GM23338 (cell line): ENCODE measurements around the gene CCDC137. TPM values are rescaled to one million over a fixed set of nuclear protein-coding genes. Genes with fewer than 3 reads are reported as not detected.

Source experiments
- ATAC-seq: fragments of 200-7000 bp; cut with Tn5 transposase; 3 replicates; pipeline ENCODE4 v1.9.1; 2020
- DNase-seq: peaks from one replicate; pipeline ENCODE4 v3.0.0-alpha.2; 2015; ENCODE audit warnings: low spot score
- H2AFZ ChIP-seq: fragments of 200-600 bp; sonication (generic); 2 replicates; pipeline ENCODE4 v1.8.0; 2016; ENCODE audit warnings: antibody characterized with exemption, mild to moderate bottlenecking, moderate library complexity
- H3F3A ChIP-seq: fragments of 200-600 bp; sonication (generic); replicated peaks from 2 replicates; pipeline ENCODE4 v1.8.0; 2017; ENCODE audit warnings: antibody characterized with exemption, mixed run types, low read depth
- H3K27ac ChIP-seq: fragments of 200-600 bp; sonication (generic); 2 replicates; pipeline ENCODE4 v1.6.1; 2016; ENCODE audit warnings: low read depth
- H3K27me3 ChIP-seq: fragments of 200-600 bp; sonication (generic); 2 replicates; pipeline ENCODE4 v1.8.0; 2016; ENCODE audit warnings: mild to moderate bottlenecking, mixed run types, moderate library complexity; ENCODE audit not compliant: insufficient read depth
- H3K36me3 ChIP-seq: fragments of 200-600 bp; sonication (generic); 2 replicates; pipeline ENCODE4 v1.8.0; 2016; ENCODE audit warnings: mild to moderate bottlenecking; ENCODE audit not compliant: insufficient read depth
- H3K4me1 ChIP-seq: fragments of 200-600 bp; sonication (generic); 2 replicates; pipeline ENCODE4 v1.8.0; 2016; ENCODE audit warnings: mild to moderate bottlenecking, moderate library complexity; ENCODE audit not compliant: insufficient read depth
- H3K4me2 ChIP-seq: fragments of 200-600 bp; sonication (generic); 2 replicates; pipeline ENCODE4 v1.7.1; 2017; ENCODE audit warnings: mixed run types
- H3K4me3 ChIP-seq: fragments of 200-600 bp; sonication (generic); 2 replicates; pipeline ENCODE4 v1.6.1; 2016; ENCODE audit warnings: mixed run types
- H3K79me2 ChIP-seq: fragments of 200-600 bp; sonication (generic); replicated peaks from 2 replicates; pipeline ENCODE4 v1.8.0; 2017; ENCODE audit warnings: mild to moderate bottlenecking; ENCODE audit not compliant: insufficient read depth
- H3K9me2 ChIP-seq: fragments of 200-600 bp; sonication (generic); 2 replicates; pipeline ENCODE4 v1.8.0; 2017; ENCODE audit not compliant: insufficient read depth
- H4K20me1 ChIP-seq: fragments of 200-600 bp; sonication (generic); replicated peaks from 2 replicates; pipeline ENCODE4 v1.8.0; 2017; ENCODE audit warnings: mild to moderate bottlenecking; ENCODE audit not compliant: insufficient read depth
- H3K27ac Mint-ChIP-seq: 2 replicates; pipeline ENCODE4 v1.8.0; 2020; ENCODE audit warnings: inconsistent platforms, mild to moderate bottlenecking, moderate library complexity, mixed read lengths
- H3K27me3 Mint-ChIP-seq: 3 replicates; pipeline ENCODE4 v1.8.0; 2022; ENCODE audit warnings: low read depth, mild to moderate bottlenecking, moderate library complexity, mixed read lengths, inconsistent platforms; ENCODE audit not compliant: insufficient read depth, poor library complexity
- H3K36me3 Mint-ChIP-seq: 3 replicates; pipeline ENCODE4 v1.8.0; 2021; ENCODE audit warnings: low read depth, mild to moderate bottlenecking, inconsistent platforms, moderate library complexity, mixed read lengths
- H3K4me1 Mint-ChIP-seq: 3 replicates; pipeline ENCODE4 v1.8.0; 2020; ENCODE audit warnings: mild to moderate bottlenecking, inconsistent platforms, mixed read lengths
- H3K4me3 Mint-ChIP-seq: 3 replicates; pipeline ENCODE4 v1.8.0; 2021; ENCODE audit warnings: moderate library complexity, mild to moderate bottlenecking, inconsistent platforms, mixed read lengths
- H3K9me3 Mint-ChIP-seq: 3 replicates; pipeline ENCODE4 v1.8.0; 2020; ENCODE audit warnings: moderate library complexity, mild to moderate bottlenecking, inconsistent platforms, mixed read lengths
- EZH2 ChIP-seq: fragments of 200-600 bp; sonication (generic); IDR thresholded peaks from one replicate; pipeline ENCODE4 v1.8.0; 2017; ENCODE audit warnings: antibody characterized with exemption, mild to moderate bottlenecking, low read depth; ENCODE audit not compliant: unreplicated experiment
- EZH2phosphoT487 ChIP-seq: fragments of 200-600 bp; sonication (generic); IDR thresholded peaks from one replicate; pipeline ENCODE4 v1.8.1; 2018; ENCODE audit warnings: antibody characterized with exemption; ENCODE audit not compliant: unreplicated experiment
- JUNB ChIP-seq: IDR thresholded peaks from one replicate; pipeline ENCODE4 v1.6.1; 2016; ENCODE audit warnings: antibody characterized with exemption; ENCODE audit not compliant: unreplicated experiment
- NANOG ChIP-seq: IDR thresholded peaks from 2 replicates; pipeline ENCODE4 v1.6.1; 2016; ENCODE audit warnings: antibody characterized with exemption, borderline replicate concordance
- POLR2AphosphoS5 ChIP-seq: IDR thresholded peaks from 2 replicates; pipeline ENCODE4 v1.6.1; 2016; ENCODE audit warnings: antibody characterized with exemption, low read depth
- STAT1 ChIP-seq: IDR thresholded peaks from one replicate; pipeline ENCODE4 v1.6.1; 2016; ENCODE audit warnings: antibody characterized with exemption; ENCODE audit not compliant: unreplicated experiment
- ZNF114 ChIP-seq: fragments of 250-450 bp; sonication (Bioruptor Pico); IDR thresholded peaks from 2 replicates; pipeline ENCODE4 v1.5.0; 2020; ENCODE audit warnings: mild to moderate bottlenecking, moderate library complexity
- ZNF331 ChIP-seq: fragments of 250-450 bp; sonication (Bioruptor Pico); IDR thresholded peaks from 2 replicates; pipeline ENCODE4 v1.5.0; 2020; ENCODE audit warnings: low read depth, mild to moderate bottlenecking, moderate library complexity
- polyA plus RNA-seq: library from polyadenylated mRNA; unstranded; fragments of >200 nt; fragmentation: Nextera tagmentation; extraction: Ambion mirVana; gene quantifications from 2 replicates; pipeline ENCODE4 v1.2.1, GENCODE V29; 2016
- total RNA-seq: library from RNA; depleted of rRNA; stranded (reverse); fragments of >200 nt; shearing (Covaris generic); gene quantifications from 2 replicates; pipeline ENCODE4 v1.2.3, GENCODE V29; 2014
- TF ChIP-seq, protein P1 (sequence below), 2 experiments: fragments of 200-600 bp in 1 of 2; sonication (generic) in 1 of 2; conservative IDR thresholded peaks; 2 replicates each; pipeline versions ENCODE4 v1.5.1 to v1.6.1; 2016 to 2017; ENCODE audit warnings: antibody characterized with exemption in 2 of 2, low read depth in 2 of 2, mild to moderate bottlenecking in 2 of 2, moderate library complexity in 1 of 2
- TF ChIP-seq, protein P2 (sequence below): fragments of 250-450 bp; sonication (Bioruptor Pico); IDR thresholded peaks from 2 replicates; pipeline ENCODE4 v1.5.0; 2020; ENCODE audit warnings: mild to moderate bottlenecking, moderate library complexity
- TF ChIP-seq, protein P3 (sequence below): IDR thresholded peaks from 2 replicates; pipeline ENCODE4 v1.6.1; 2016; ENCODE audit warnings: antibody characterized with exemption

Gene CCDC137
- total and polyA plus RNA-seq, 2 experiments from 2014 or later, result 26.1 to 73.4 TPM

DNA sequence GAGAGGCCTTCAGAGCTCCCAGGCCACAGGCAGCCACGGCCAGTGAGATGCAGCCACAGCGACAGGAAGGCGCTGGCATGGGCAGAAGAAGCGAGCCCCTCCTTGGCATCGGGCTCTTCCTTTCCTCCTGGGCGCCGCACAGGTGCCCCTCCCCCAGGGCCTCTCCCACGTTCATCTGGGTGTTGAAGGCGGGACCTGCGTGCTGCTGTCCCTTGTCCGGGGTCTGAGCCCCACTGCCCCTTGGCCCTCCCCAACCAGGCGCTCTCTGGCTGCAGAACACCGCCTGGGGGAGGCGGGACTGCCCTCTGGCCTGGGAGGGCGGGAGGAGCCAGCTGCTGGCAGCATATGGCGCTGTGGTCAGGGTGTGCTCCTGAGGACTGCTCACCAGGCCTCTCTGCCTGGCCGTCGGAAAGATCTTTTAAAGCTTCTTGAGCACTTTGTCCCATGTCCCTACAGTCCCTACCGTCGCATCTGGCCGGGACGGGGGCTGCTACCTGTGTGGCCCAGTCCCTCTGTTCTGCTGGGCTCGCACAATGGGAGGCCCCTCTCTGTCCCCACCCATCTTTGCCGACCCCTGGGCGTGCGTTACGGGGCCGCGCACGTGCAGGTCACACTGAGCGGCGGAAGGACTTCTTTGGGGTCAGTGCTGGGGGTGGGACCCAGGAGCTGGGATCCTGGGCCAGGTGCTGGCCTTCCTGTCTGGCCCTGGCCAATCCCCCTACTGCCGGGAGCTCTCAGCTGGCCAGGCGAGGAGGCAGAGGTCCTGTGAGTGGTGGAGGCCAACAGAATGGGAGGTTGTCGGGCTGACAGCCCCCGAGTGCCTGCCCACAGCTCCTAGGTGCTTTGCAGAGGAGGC lies 47.2 kb downstream of the CCDC137 start:
- Histone ChIP-seq H3K27ac (no peak overlapping the region), H3F3A (peaks cover 15% of the 10 kb centered on the region), H4K20me1 (no peaks in the 10 kb centered on the region), H2AFZ (no peak overlapping the region), H3K9me2 (no peaks in the 10 kb centered on the region), H3K27me3 (no peaks in the 10 kb centered on the region), H3K4me1 (peaks cover 24% of the 10 kb centered on the region; the same call in 1 of the 2 replicates), H3K4me2 (peak overlapping the region; percentile 93), H3K79me2 (peaks cover 13% of the 10 kb centered on the region), H3K36me3 (no peaks in the 10 kb centered on the region), H3K4me3 (peak overlapping the region; percentile 77; the same call in 1 of the 2 replicates)
- Mint-ChIP-seq H3K27me3 (peaks cover 20% of the 10 kb centered on the region), H3K27ac (no peak overlapping the region), H3K4me1 (peaks cover 25% of the 10 kb centered on the region), H3K9me3 (no peaks in the 10 kb centered on the region), H3K4me3 (peak overlapping the region; percentile 89), H3K36me3 (peaks cover 7% of the 10 kb centered on the region)
- TF ChIP-seq, protein P1, sequence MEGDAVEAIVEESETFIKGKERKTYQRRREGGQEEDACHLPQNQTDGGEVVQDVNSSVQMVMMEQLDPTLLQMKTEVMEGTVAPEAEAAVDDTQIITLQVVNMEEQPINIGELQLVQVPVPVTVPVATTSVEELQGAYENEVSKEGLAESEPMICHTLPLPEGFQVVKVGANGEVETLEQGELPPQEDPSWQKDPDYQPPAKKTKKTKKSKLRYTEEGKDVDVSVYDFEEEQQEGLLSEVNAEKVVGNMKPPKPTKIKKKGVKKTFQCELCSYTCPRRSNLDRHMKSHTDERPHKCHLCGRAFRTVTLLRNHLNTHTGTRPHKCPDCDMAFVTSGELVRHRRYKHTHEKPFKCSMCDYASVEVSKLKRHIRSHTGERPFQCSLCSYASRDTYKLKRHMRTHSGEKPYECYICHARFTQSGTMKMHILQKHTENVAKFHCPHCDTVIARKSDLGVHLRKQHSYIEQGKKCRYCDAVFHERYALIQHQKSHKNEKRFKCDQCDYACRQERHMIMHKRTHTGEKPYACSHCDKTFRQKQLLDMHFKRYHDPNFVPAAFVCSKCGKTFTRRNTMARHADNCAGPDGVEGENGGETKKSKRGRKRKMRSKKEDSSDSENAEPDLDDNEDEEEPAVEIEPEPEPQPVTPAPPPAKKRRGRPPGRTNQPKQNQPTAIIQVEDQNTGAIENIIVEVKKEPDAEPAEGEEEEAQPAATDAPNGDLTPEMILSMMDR (conservative IDR thresholded peaks at IDR 0.05; ENCODE audit: low read depth in 2 of 2), result no peak
- TF ChIP-seq JUNB (no peak), POLR2AphosphoS5 (no peak), ZNF331 (CRISPR knock-in tag) (no peak), EZH2phosphoT487 (no peak), NANOG (no peak), EZH2 (no peak), STAT1 (no peak), ZNF114 (CRISPR knock-in tag) (no peak)
- TF ChIP-seq, protein P2, sequence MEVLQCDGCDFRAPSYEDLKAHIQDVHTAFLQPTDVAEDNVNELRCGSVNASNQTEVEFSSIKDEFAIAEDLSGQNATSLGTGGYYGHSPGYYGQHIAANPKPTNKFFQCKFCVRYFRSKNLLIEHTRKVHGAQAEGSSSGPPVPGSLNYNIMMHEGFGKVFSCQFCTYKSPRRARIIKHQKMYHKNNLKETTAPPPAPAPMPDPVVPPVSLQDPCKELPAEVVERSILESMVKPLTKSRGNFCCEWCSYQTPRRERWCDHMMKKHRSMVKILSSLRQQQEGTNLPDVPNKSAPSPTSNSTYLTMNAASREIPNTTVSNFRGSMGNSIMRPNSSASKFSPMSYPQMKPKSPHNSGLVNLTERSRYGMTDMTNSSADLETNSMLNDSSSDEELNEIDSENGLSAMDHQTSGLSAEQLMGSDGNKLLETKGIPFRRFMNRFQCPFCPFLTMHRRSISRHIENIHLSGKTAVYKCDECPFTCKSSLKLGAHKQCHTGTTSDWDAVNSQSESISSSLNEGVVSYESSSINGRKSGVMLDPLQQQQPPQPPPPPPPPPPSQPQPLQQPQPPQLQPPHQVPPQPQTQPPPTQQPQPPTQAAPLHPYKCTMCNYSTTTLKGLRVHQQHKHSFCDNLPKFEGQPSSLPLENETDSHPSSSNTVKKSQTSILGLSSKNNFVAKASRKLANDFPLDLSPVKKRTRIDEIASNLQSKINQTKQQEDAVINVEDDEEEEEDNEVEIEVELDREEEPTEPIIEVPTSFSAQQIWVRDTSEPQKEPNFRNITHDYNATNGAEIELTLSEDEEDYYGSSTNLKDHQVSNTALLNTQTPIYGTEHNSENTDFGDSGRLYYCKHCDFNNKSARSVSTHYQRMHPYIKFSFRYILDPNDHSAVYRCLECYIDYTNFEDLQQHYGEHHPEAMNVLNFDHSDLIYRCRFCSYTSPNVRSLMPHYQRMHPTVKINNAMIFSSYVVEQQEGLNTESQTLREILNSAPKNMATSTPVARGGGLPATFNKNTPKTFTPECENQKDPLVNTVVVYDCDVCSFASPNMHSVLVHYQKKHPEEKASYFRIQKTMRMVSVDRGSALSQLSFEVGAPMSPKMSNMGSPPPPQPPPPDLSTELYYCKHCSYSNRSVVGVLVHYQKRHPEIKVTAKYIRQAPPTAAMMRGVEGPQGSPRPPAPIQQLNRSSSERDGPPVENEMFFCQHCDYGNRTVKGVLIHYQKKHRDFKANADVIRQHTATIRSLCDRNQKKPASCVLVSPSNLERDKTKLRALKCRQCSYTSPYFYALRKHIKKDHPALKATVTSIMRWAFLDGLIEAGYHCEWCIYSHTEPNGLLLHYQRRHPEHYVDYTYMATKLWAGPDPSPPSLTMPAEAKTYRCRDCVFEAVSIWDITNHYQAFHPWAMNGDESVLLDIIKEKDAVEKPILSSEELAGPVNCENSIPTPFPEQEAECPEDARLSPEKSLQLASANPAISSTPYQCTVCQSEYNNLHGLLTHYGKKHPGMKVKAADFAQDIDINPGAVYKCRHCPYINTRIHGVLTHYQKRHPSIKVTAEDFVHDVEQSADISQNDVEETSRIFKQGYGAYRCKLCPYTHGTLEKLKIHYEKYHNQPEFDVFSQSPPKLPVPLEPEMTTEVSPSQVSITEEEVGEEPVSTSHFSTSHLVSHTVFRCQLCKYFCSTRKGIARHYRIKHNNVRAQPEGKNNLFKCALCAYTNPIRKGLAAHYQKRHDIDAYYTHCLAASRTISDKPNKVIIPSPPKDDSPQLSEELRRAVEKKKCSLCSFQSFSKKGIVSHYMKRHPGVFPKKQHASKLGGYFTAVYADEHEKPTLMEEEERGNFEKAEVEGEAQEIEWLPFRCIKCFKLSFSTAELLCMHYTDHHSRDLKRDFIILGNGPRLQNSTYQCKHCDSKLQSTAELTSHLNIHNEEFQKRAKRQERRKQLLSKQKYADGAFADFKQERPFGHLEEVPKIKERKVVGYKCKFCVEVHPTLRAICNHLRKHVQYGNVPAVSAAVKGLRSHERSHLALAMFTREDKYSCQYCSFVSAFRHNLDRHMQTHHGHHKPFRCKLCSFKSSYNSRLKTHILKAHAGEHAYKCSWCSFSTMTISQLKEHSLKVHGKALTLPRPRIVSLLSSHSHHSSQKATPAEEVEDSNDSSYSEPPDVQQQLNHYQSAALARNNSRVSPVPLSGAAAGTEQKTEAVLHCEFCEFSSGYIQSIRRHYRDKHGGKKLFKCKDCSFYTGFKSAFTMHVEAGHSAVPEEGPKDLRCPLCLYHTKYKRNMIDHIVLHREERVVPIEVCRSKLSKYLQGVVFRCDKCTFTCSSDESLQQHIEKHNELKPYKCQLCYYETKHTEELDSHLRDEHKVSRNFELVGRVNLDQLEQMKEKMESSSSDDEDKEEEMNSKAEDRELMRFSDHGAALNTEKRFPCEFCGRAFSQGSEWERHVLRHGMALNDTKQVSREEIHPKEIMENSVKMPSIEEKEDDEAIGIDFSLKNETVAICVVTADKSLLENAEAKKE (CRISPR knock-in tag), result no peak
- TF ChIP-seq, protein P3, sequence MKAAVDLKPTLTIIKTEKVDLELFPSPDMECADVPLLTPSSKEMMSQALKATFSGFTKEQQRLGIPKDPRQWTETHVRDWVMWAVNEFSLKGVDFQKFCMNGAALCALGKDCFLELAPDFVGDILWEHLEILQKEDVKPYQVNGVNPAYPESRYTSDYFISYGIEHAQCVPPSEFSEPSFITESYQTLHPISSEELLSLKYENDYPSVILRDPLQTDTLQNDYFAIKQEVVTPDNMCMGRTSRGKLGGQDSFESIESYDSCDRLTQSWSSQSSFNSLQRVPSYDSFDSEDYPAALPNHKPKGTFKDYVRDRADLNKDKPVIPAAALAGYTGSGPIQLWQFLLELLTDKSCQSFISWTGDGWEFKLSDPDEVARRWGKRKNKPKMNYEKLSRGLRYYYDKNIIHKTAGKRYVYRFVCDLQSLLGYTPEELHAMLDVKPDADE, result no peak
- no peak for DNase-seq
- no peak; the same call in 2 of the 3 replicates for ATAC-seq
